GM23248 (cell line): ENCODE measurements around the gene TTYH3. TPM values are rescaled to one million over a fixed set of nuclear protein-coding genes. Genes with fewer than 3 reads are reported as not detected.

Experiments
- DNase-seq: peaks from one replicate; pipeline ENCODE4 v3.0.0-alpha.2; 2015
- H2AFZ ChIP-seq: fragments of 200-600 bp; sonication (generic); 2 replicates; pipeline ENCODE4 v1.6.1; 2016; ENCODE audit warnings: antibody characterized with exemption
- H3F3A ChIP-seq: fragments of 200-600 bp; sonication (generic); 2 replicates; pipeline ENCODE4 v1.6.1; 2016; ENCODE audit warnings: mild to moderate bottlenecking, antibody characterized with exemption, mixed run types; ENCODE audit not compliant: insufficient read depth
- H3K27ac ChIP-seq: fragments of 200-600 bp; sonication (generic); 2 replicates; pipeline ENCODE4 v1.5.1; 2016; ENCODE audit warnings: mild to moderate bottlenecking
- H3K27me3 ChIP-seq: fragments of 200-600 bp; sonication (generic); replicated peaks from 2 replicates; pipeline ENCODE4 v1.6.1; 2016; ENCODE audit warnings: mild to moderate bottlenecking; ENCODE audit not compliant: insufficient read depth
- H3K36me3 ChIP-seq: fragments of 200-600 bp; sonication (generic); 2 replicates; pipeline ENCODE4 v1.6.1; 2016; ENCODE audit warnings: low read depth, mild to moderate bottlenecking
- H3K4me1 ChIP-seq: fragments of 200-600 bp; sonication (generic); 2 replicates; pipeline ENCODE4 v1.6.1; 2016; ENCODE audit warnings: mild to moderate bottlenecking; ENCODE audit not compliant: insufficient read depth
- H3K4me2 ChIP-seq: fragments of 200-600 bp; sonication (generic); one replicate; pipeline ENCODE4 v1.6.1; 2016; ENCODE audit warnings: mild to moderate bottlenecking; ENCODE audit not compliant: unreplicated experiment
- H3K4me3 ChIP-seq: fragments of 200-600 bp; sonication (generic); 2 replicates; pipeline ENCODE4 v1.5.1; 2016; ENCODE audit warnings: mild to moderate bottlenecking
- H3K79me2 ChIP-seq: fragments of 200-600 bp; sonication (generic); 2 replicates; pipeline ENCODE4 v1.6.1; 2016; ENCODE audit warnings: mild to moderate bottlenecking; ENCODE audit not compliant: insufficient read depth
- H3K9ac ChIP-seq: fragments of 200-600 bp; sonication (generic); 2 replicates; pipeline ENCODE4 v1.6.1; 2016; ENCODE audit warnings: mild to moderate bottlenecking
- H3K9me2 ChIP-seq: fragments of 200-600 bp; sonication (generic); 2 replicates; pipeline ENCODE4 v1.6.1; 2016; ENCODE audit warnings: mixed run types, mild to moderate bottlenecking, moderate library complexity; ENCODE audit not compliant: insufficient read depth
- H3K9me3 ChIP-seq: fragments of 200-600 bp; sonication (generic); one replicate; pipeline ENCODE4 v1.6.1; 2017; ENCODE audit warnings: low read depth
- H4K20me1 ChIP-seq: fragments of 200-600 bp; sonication (generic); 2 replicates; pipeline ENCODE4 v1.6.0; 2016; ENCODE audit not compliant: insufficient read depth
- EZH2 ChIP-seq: fragments of 200-600 bp; sonication (generic); IDR thresholded peaks from 2 replicates; pipeline ENCODE4 v1.6.1; 2018; ENCODE audit warnings: antibody characterized with exemption, mild to moderate bottlenecking; ENCODE audit not compliant: insufficient read depth, poor library complexity, severe bottlenecking
- EZH2phosphoT487 ChIP-seq: fragments of 200-600 bp; sonication (generic); IDR thresholded peaks from 2 replicates; pipeline ENCODE4 v1.6.1; 2018; ENCODE audit warnings: antibody characterized with exemption, moderate library complexity, mild to moderate bottlenecking, low read depth; ENCODE audit not compliant: insufficient read depth
- WGBS, 2 experiments: methylation state at CpG; one replicate each; pipeline ENCODE4 v1.1.6; 2015 to 2017; ENCODE audit warnings: low lambda C conversion rate in 2 of 2, low coverage in 1 of 2; ENCODE audit errors: missing lambda C conversion rate in 2 of 2; 5-methylcytosine and 5-hydroxymethylcytosine counted together
- in situ Hi-C: fragments of 300-500 bp; cut with MboI; formaldehyde crosslinking; loops from 2 replicates; pipeline ENCODE4 v1.15.0; 2020
- polyA plus RNA-seq: library from polyadenylated mRNA; unstranded; fragments of >200 nt; fragmentation: Nextera tagmentation; extraction: Ambion mirVana; gene quantifications from 2 replicates; pipeline ENCODE4 v1.2.1, GENCODE V29; 2016
- total RNA-seq: library from RNA; depleted of rRNA; stranded (reverse); fragments of >200 nt; shearing (Covaris generic); gene quantifications from 2 replicates; pipeline ENCODE4 v1.2.3, GENCODE V29; 2014

The TTYH3 gene
- total and polyA plus RNA-seq, 2 experiments from 2014 or later: 25.3 to 46.0 TPM

DNA sequence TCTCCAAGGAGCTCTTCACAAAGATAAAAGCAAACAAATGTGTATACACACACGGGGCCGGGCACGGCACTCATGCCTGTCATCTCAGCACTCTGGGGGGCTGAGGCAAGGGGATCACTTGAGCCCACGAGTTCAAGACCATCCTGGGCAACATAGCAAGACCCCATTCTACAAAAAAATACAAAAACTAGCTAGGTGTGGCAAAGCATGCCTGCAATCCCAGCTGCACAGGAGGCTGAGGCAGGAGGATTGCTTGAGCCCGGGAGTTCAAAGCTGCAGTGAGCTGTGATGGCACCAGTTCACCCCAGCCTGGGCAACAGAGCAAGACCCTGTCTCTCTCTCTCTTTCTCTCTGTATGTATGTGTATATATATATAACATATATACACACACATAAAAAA lies 22.3 kb downstream of the TTYH3 start:
- 81 to 84% methylated on average over 5 of the region's 5 CpGs for WGBS, 2 experiments
- Histone ChIP-seq H3K9me3 (no peaks in the 10 kb centered on the region), H3K4me2 (no peak overlapping the region), H3K9me2 (no peaks in the 10 kb centered on the region), H3K4me1 (no peaks in the 10 kb centered on the region), H3K36me3 (no peaks in the 10 kb centered on the region; the same call in 1 of the 2 replicates), H3K27me3 (no peaks in the 10 kb centered on the region), H3K27ac (no peak overlapping the region), H3K79me2 (no peaks in the 10 kb centered on the region), H3K4me3 (no peak overlapping the region), H3F3A (no peaks in the 10 kb centered on the region), H4K20me1 (no peaks in the 10 kb centered on the region), H3K9ac (no peak overlapping the region), H2AFZ (no peak overlapping the region)
- in situ Hi-C loops: no loop called here
- TF ChIP-seq EZH2 (no peak), EZH2phosphoT487 (no peak)
- DNase-seq: no peak

DNA sequence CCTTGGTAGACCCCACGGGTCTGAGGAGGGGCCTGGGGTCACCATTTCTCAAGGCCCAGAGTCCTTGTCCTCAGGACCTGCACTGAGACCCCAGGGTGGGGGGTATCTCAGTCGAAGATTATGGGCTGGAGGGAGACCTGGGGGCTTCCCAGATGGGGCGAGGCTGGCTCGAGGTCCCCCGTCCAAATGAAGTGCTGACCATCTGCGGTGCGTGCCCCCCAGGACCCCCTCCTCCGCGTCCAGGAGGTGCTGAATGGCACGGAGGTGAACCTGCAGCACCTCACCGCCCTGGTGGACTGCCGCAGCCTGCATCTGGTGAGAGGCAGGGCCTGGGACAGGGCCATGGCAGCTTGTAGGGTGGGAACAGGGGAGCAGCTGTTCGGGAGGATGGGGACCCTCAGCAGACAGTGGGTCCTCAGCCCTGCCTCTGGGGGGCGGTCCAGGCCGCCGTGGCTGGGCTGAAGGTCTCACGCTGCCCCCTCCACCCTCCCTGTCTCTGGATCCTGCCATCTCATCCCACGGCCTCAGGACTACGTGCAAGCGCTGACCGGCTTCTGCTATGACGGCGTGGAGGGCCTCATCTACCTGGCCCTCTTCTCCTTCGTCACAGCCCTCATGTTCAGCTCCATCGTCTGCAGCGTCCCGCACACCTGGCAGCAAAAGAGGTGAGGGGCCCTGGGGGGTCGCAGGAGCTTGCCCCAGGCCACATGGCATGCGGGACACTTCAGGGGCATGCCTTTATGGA lies 24.3 kb downstream of the TTYH3 start:
- in situ Hi-C loops: no loop called here
- Histone ChIP-seq H3K9me2 (no peaks in the 10 kb centered on the region), H3K36me3 (no peaks in the 10 kb centered on the region; the same call in 1 of the 2 replicates), H3K79me2 (no peaks in the 10 kb centered on the region), H3K9me3 (no peaks in the 10 kb centered on the region), H3K9ac (no peak overlapping the region), H3K4me3 (no peak overlapping the region), H3F3A (no peaks in the 10 kb centered on the region), H3K27ac (no peak overlapping the region), H2AFZ (no peak overlapping the region), H3K27me3 (no peaks in the 10 kb centered on the region), H4K20me1 (no peaks in the 10 kb centered on the region), H3K4me2 (no peak overlapping the region), H3K4me1 (no peaks in the 10 kb centered on the region)
- no peak for TF ChIP-seq EZH2
- TF ChIP-seq EZH2phosphoT487: no peak
- WGBS, 2 experiments: 93 to 97% methylated on average over 24 to 29 of the region's 29 CpGs
- DNase-seq: no peak

DNA sequence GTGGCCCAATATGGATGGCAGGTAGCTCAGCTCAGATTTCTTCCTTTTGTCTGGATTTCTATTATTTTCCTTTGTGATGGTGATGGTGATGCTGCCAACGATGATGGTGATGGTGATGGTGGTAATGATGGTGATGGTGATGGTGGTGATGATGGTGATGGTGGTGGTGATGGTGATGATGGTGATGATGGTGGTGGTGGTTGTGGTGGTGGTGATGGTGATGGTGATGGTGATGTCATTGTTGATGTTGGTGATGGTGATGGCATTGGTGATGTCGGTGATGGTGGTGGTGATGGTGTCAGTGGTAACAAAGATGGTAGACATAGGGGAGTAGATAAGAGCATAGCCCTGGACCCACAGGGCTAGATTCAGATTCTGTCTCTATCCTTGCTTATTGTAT lies 25.4 kb downstream of the TTYH3 start:
- in situ Hi-C loops: no loop called here
- DNase-seq: no peak
- Histone ChIP-seq H3F3A (no peaks in the 10 kb centered on the region), H3K9me2 (no peaks in the 10 kb centered on the region), H4K20me1 (no peaks in the 10 kb centered on the region), H3K79me2 (no peaks in the 10 kb centered on the region), H3K36me3 (no peaks in the 10 kb centered on the region; the same call in 1 of the 2 replicates), H3K4me1 (no peaks in the 10 kb centered on the region), H3K4me3 (no peak overlapping the region), H2AFZ (no peak overlapping the region), H3K4me2 (no peak overlapping the region), H3K27me3 (no peaks in the 10 kb centered on the region), H3K9ac (no peak overlapping the region), H3K27ac (no peak overlapping the region), H3K9me3 (no peaks in the 10 kb centered on the region)
- no peak for TF ChIP-seq EZH2
- TF ChIP-seq EZH2phosphoT487: no peak
- 86 to 95% methylated on average over 2 of the region's 2 CpGs for WGBS, 2 experiments

DNA sequence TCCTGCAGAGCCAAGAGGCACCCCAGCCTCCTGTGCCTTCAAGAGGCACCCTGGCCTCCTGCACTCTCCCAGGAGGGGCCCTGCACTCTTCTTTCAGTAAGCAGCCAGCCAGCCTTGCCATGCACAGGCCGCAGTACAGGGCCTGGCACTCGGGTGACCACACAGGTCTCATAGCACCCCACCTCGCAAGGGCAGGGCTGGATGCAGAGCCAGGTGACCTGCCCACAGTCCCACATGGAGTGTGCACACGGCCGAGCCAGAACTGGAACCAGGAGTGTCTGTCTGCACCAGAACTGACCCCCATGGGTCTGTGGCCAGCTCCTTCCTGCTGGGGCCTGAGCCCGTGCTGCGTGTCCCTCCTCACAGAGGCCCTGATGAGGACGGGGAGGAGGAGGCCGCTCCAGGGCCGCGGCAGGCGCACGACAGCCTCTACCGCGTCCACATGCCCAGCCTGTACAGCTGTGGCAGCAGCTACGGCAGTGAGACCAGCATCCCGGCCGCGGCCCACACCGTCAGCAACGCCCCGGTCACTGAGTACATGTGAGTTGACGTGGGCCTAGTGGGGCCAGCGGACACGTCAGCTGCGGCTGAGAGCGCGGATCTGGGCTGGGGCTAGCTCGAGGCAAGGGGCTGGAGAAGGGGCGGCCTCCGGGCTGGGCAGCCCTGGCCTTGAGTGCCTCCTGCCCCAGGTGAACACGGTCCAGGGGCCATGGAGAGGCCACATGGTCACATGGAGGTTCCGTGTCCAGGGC lies 26.3 kb downstream of the TTYH3 start:
- no peak overlapping the region for H3K4me2 ChIP-seq
- no peaks in the 10 kb centered on the region for H4K20me1 ChIP-seq
- H3K27me3 ChIP-seq: no peaks in the 10 kb centered on the region
- no peaks in the 10 kb centered on the region for H3K79me2 ChIP-seq
- no peak overlapping the region for H2AFZ ChIP-seq
- DNase-seq: no peak
- no peak overlapping the region for H3K9ac ChIP-seq
- H3K9me3 ChIP-seq: no peaks in the 10 kb centered on the region
- H3K9me2 ChIP-seq: no peaks in the 10 kb centered on the region
- WGBS, 2 experiments: 93 to 95% methylated on average over 30 to 31 of the region's 33 CpGs
- TF ChIP-seq EZH2phosphoT487 (no peak), EZH2 (no peak)
- H3K36me3 ChIP-seq: no peaks in the 10 kb centered on the region; the same call in 1 of the 2 replicates
- H3K27ac ChIP-seq: no peak overlapping the region
- H3F3A ChIP-seq: no peaks in the 10 kb centered on the region
- H3K4me1 ChIP-seq: no peaks in the 10 kb centered on the region
- in situ Hi-C loops: no loop called here
- H3K4me3 ChIP-seq: no peak overlapping the region
